NOMO-1 (cell line): Measurements from ENCODE around the gene LAGE3.

Experiments used
- DNase-seq, 2 experiments: peaks; one replicate each; lab custom pipeline; 2025; ENCODE audit not compliant: unreplicated experiment in 2 of 2; lab: John Stamatoyannopoulos, UW

LAGE3 gene

GRCh38 chrX:154481195-154481594, 2.1 kb upstream of the LAGE3 start:
- no peak for DNase-seq

DNA sequence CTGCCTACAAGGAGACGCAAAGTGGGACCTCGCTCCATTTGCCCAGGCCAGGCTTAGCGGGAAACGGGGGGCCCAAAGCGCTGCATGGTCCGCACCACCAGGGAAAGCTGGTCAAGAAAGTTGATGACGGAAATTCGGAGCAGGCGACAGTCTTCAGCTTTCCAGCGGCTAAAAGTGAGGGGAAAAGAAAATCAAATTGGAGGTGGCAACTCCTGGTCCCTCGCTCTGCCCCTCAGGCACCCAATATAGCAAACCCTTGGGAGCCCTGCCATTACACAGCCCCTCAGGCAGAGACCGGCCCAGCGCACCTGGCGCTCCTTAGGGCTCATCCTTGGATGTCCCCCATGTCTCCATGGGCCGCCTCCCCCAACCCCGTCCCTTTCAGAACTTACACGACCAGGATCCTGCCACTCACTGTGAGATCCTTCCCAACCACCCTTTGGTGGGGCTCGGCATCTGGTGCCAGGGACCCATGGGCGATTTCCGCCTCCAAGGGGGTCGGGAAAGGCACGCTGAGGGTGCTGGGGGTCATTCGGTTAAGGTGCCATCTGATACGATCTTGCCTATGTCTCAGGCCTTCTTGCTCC, 1.1 kb downstream of the LAGE3 start:
- no peak for DNase-seq

DNA sequence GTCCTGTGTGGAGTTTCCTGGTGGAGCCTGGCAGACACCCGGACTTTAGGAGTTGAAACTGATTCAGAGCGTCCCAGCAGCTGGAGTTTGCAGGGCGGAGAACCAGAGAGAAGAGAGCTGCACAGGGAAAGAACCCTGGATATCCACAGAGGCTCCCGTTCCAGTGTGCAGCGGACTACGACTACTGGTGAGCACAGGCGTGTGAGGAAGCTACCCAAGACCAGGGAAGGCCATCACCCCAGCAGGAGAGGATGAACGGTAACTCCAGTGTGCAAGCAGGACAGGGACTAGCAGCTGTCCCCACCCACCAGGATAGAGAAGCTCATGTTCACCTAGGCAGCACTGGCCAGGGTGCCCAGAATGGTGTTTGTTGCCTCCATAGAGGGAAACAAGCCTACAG, 2.3 kb downstream of the LAGE3 start:
- DNase-seq = no peak

GRCh38 chrX:154473683-154474082, 5.4 kb downstream of the LAGE3 start:
- DNase-seq = no peak

GRCh38 chrX:154472685-154473632, 6.1 kb downstream of the LAGE3 start:
- no peak for DNase-seq

DNA sequence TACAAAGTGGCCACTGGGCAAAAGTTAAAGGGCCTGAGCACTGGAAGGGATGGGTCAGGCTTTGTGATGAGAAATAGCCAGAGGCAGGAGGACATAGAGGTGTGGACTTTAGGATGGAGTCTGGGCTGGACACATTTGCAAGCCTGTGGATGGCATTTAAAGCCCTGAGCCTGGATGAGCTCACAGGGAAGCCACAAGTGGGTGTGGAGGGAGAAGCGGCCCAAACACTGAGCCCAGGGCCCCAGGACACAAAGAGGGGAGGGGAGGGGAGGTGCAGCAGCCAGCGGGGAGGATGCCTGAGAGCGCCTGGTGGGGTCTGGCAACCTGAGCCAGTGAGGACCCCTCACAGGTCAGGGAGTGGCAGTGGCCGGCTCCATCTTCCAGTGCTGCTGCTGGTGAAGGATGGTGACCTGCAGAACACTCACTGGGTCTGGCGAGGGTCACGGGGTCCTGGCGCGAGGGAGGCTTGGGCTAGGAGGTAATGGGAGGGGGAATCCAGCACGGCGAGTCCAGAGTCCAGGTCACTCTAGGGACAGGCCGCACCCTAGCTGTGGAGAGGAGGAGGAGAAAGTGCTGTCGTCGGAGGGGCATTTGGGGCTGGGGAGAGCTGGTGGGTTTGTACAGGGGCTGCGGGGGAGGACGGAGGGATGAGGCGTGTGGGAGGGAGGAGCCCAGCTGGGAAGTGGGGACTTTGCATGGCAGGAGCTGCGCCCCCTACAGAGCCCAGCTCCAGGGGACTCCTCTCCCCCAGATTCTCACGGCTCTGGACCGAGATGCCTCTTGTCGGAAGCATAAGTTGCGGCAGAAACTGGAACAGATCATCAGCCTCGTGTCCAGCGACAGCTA, 7.0 kb downstream of the LAGE3 start:
- no peak for DNase-seq

DNA sequence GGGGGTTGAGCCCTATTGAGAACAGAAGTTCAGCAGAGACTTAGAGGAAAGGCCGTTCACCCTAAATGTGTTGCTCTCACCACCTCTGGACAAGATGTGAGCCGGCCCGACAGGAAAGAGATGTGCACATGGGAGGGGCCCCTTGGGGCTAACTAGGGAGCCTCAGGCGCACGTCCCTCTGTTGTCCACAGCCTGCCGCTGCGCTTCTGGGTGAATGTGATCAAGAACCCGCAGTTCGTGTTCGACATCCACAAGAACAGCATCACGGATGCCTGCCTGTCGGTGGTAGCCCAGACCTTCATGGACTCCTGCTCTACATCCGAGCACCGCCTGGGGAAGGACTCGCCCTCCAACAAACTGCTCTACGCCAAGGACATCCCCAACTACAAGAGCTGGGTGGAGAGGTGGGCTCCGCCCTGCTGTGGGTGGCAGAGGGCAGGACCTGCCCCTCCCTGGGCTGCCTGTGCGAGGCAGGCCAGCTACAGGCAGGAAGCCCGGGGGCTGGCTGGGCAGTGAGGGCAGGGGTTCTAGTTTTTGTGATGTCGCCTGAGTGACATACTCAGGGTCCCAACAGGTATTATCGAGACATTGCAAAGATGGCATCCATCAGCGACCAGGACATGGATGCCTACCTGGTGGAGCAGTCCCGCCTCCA, 8.0 kb downstream of the LAGE3 start:
- DNase-seq = no peak

DNA sequence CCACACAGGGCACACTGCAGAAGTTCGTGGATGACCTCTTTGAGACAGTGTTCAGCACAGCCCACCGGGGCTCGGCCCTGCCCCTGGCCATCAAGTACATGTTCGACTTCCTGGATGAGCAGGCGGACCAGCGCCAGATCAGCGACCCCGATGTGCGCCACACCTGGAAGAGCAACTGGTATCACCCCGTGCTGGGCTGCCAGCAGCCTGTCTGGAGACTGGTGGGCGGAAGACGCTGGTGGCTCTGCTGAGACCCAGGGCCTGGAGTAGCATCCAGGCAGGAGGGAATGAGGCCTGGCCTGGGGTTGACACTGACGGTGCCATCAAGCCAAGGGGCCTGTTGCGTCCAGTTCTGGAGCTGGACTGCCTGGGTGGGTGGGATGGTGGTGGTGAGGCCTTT, 8.6 kb downstream of the LAGE3 start:
- no peak for DNase-seq

- DNase-seq = no peak
These were observed 9.2 kb downstream of the LAGE3 start for GRCh38 chrX:154469880-154470279.

DNA sequence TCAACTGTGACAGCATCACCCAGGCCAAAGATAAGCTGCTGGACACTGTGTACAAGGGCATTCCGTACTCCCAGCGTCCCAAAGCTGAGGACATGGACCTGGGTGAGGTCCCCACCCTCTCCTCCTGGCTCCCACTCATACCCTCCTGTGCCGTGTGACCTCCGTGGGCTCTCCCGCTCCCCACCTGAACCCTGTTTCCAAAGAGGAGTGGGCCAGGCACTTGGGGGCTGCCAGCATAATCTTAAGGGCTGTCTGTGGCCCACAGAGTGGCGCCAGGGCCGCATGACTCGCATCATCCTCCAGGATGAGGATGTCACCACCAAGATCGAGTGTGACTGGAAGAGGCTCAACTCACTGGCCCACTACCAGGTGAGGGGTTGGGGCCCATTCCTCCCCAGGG, 10.0 kb downstream of the LAGE3 start:
- DNase-seq = no peak

DNA sequence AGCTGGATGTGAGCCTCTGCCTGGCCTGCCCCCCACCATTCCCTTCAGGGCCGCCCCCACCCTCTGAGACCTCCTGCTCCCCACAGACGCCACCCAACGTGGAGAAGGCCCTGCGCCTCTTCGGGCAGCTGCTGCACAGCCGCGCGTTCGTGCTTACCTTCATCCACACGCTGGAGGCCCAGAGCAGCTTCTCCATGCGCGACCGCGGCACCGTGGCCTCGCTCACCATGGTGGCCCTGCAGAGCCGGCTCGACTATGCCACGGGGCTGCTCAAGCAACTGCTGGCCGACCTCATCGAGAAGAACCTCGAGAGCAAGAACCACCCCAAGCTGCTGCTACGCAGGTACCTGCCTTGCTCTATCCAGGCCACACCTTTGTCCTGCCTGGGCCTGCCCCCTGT, 10.9 kb downstream of the LAGE3 start:
- no peak for DNase-seq

- DNase-seq = no peak
These were observed 11.5 kb downstream of the LAGE3 start for GRCh38 chrX:154467556-154467955.

GRCh38 chrX:154466907-154467306, 12.2 kb downstream of the LAGE3 start:
- no peak for DNase-seq

DNA sequence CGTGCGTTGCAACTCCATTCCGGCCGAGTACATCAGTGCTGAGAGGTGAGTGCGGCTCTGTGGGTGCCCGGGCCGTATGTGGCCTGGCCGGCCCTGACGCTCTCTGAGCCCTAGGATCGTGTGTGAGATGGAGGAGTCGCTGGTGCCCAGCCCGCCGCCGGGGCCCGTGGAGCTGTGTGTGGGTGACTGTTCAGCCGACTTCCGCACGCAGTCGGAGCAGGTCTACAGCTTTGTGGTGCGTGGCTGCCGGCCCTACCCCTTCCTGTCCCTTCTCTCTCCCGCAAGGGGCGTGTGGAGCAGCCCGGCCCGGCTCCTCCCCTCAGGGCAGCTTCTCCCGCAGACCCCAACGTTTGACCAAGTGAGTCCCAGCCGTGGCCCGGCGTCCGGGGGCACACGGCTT, 13.0 kb downstream of the LAGE3 start:
- no peak for DNase-seq

GRCh38 chrX:154465601-154466000, 13.5 kb downstream of the LAGE3 start:
- DNase-seq = no peak

- no peak for DNase-seq
These were observed 14.2 kb downstream of the LAGE3 start for GRCh38 chrX:154464806-154465365.

- no peak for DNase-seq
These were observed 15.4 kb downstream of the LAGE3 start for GRCh38 chrX:154463611-154464220.

- no peak for DNase-seq
These were observed 16.7 kb downstream of the LAGE3 start for GRCh38 chrX:154462396-154462795.

GRCh38 chrX:154460326-154460725, 18.8 kb downstream of the LAGE3 start:
- no peak for DNase-seq

GRCh38 chrX:154459832-154460231, 19.2 kb downstream of the LAGE3 start:
- no peak for DNase-seq
